Pons (tissue), 1 donor: ENCODE data around the gene FLCN.

Source experiments
- DNase-seq: peaks from one replicate; pipeline ENCODE4 v3.0.0-alpha.2; 2016; ENCODE audit warnings: low spot score

The FLCN gene

DNA sequence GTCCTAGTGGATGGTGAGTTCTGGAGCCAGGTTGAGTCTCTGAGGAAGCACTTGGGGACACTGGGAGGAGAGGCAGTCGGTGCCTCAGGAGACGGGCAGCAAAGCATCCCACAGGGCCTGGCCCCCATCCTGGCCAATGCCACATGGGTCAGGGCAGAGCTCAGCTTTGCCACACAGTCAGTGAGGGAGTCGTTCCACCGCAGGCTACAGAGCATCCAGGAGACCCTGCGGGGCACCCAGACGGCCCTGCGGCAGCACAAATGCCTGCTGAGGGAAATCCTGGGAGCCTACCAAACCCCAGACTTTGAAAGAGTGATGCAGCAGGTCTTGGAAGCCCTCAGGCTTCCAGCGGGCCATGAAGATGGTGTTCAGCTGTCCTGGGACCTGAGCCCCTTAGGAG is 70.5 kb downstream of the FLCN start:
- DNase-seq, result no peak

DNA sequence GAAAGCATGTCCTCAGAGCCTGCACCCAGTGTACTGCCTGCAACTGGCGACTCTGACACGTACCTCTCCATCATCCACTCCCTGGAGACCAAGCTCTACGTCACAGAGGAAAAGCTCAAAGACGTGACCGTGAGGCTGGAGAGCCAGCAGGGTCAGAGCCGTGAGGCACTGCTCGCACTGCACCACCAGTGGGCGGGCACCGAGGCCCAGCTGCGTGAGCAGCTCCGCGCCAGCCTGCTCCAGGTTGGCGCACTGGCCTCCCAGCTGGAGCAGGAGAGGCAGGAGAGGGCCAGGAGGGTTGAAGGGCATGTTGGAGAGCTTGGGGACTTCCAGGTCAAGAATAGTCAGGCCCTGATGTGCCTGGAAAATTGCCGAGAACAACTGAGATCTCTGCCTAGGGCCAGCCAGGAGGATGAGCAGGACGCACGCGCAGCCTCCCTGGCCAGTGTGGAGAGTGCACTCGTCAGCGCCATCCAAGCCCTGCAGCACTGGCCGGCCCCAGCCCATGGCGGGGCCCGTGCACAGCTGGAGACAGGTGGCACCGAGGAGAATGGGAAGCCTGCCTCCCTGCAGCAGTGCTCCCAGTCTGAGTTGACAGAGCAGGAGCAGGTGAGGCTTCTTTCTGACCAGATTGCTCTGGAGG is 71.2 kb downstream of the FLCN start:
- no peak for DNase-seq

DNA sequence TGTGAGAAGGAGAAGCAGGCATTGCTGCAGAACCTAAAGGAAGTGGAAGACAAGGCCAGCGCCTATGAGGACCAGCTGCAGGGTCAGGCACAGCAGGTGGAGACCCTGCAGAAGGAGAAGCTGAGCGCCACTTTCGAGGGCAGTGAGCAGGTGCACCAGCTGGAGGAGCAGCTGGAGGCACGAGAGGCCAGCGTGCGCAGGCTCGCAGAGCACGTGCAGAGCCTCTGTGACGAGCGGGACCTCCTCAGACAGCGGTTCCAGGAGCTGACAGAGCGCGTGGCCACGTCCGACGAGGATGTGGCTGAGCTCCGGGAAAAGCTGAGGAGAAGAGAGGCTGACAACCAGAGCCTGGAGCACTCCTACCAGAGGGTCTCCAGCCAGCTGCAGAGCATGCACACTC is 72.3 kb downstream of the FLCN start:
- DNase-seq, result no peak

DNA sequence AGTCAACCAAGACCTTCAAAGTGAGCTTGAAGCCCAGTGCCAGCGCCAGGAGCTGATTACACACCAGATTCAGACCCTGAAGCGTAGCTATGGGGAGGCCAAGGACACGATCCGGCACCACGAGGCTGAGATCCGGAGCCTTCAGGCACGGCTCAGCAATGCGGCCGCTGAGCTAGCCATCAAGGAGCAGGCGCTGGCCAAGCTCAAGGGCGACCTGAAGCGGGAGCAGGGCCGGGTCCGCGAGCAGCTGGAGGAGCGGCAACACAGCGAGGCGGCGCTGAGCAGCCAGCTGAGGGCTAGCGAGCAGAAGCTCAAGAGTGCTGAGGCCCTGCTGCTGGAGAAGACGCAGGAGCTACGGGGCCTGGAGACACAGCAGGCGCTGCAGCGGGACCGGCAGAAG is 72.8 kb downstream of the FLCN start:
- no peak for DNase-seq
